Lung (tissue), 12 donors: ENCODE measurements around the gene WDR43. TPM values are rescaled to one million over a fixed set of nuclear protein-coding genes. Genes with fewer than 3 reads are reported as not detected.

ENCODE experiments used
- ATAC-seq: fragments of 200-7000 bp; cut with Tn5 transposase; one replicate; pipeline ENCODE4 v1.9.1; 2020; ENCODE audit warnings: moderate number of reproducible peaks; ENCODE audit not compliant: insufficient read depth, low FRiP score
- DNase-seq, 3 donors: peaks; one replicate each; pipeline ENCODE4 v3.0.0-alpha.2; 2013 to 2017
- H3K27ac ChIP-seq, 2 donors: one replicate each; pipeline ENCODE4 v1.5.1; 2013; ENCODE audit warnings: mild to moderate bottlenecking in 2 of 2, moderate library complexity in 2 of 2, control low read depth in 1 of 2, inconsistent platforms in 1 of 2, low read depth in 1 of 2, low read length in 1 of 2
- H3K27me3 ChIP-seq, 3 donors: one replicate each; pipeline ENCODE4 v1.5.1; 2013; ENCODE audit warnings: low read length in 2 of 3; ENCODE audit not compliant: control insufficient read depth in 3 of 3, insufficient read depth in 3 of 3
- H3K36me3 ChIP-seq, 4 donors: one replicate each; pipeline ENCODE4 v1.5.1; 2013; ENCODE audit warnings: low read length in 4 of 4, mild to moderate bottlenecking in 1 of 4, moderate library complexity in 1 of 4; ENCODE audit not compliant: control insufficient read depth in 4 of 4, insufficient read depth in 4 of 4
- H3K4me1 ChIP-seq, 5 donors: one replicate each; pipeline ENCODE4 v1.5.1; 2013; ENCODE audit warnings: low read length in 5 of 5, mild to moderate bottlenecking in 2 of 5, moderate library complexity in 1 of 5; ENCODE audit not compliant: control insufficient read depth in 5 of 5, insufficient read depth in 5 of 5
- H3K4me3 ChIP-seq: one replicate; pipeline ENCODE4 v1.5.1; 2013; ENCODE audit warnings: mild to moderate bottlenecking, control low read depth, moderate library complexity
- H3K9ac ChIP-seq, 2 donors: one replicate each; pipeline ENCODE4 v1.5.1; 2013; ENCODE audit warnings: low read length in 2 of 2, control low read depth in 1 of 2; ENCODE audit not compliant: insufficient read depth in 1 of 2
- H3K9me3 ChIP-seq, 4 donors: one replicate each; pipeline ENCODE4 v1.5.1; 2013; ENCODE audit warnings: low read length in 3 of 4, mild to moderate bottlenecking in 1 of 4, moderate library complexity in 1 of 4; ENCODE audit not compliant: control insufficient read depth in 4 of 4, insufficient read depth in 3 of 4
- CTCF ChIP-seq: IDR thresholded peaks from 2 replicates; pipeline ENCODE4 v1.5.1; 2012; ENCODE audit warnings: mild to moderate bottlenecking; ENCODE audit errors: control extremely low read depth, extremely low read depth
- WGBS, 2 donors: extraction: QIAGEN DNeasy Blood & Tissue Kit; methylation state at CpG; one replicate each; pipeline ENCODE4 v1.1.7; 2013; 5-methylcytosine and 5-hydroxymethylcytosine counted together
- polyA plus RNA-seq, 2 donors: library from polyadenylated mRNA; stranded (reverse); fragments of 200-250 nt; gene quantifications; one replicate each; pipeline ENCODE4 v1.2.1, GENCODE V29; 2013
- total RNA-seq, 2 donors: library from RNA; depleted of rRNA in 1 of 2; stranded (reverse); fragments of >200 nt in 1 of 2; gene quantifications; one replicate each; pipeline ENCODE4 v1.2.1, GENCODE V29; 2014 to 2021
- donor health status: control.
- donor health status: control.
- donor health status: Bipolar disorder and iron deficiency.
- donor health status: healthy.
- donor health status: DM: yes; HTN: yes; CAD: no.

Gene WDR43
- total and polyA plus RNA-seq, 4 donors = 8.2 to 40.2 (median 28.1) TPM

GRCh38 chr2:28904802-28905457 lies 10.5 kb downstream of the WDR43 start:
- H3K4me1 ChIP-seq = peaks cover 0 to 2% (median 0%) of the 10 kb centered on the region in 5 donors
- TF ChIP-seq CTCF = no peak
- no peak for DNase-seq
- H3K27ac ChIP-seq = no peak overlapping the region
- no peak overlapping the region for H3K9ac ChIP-seq
- no peaks in the 10 kb centered on the region for H3K27me3 ChIP-seq
- ATAC-seq = no peak
- peaks cover 9 to 38% (median 24%) of the 10 kb centered on the region in 4 donors for H3K36me3 ChIP-seq
- WGBS, 2 donors = 88 to 93% methylated on average over 2 of the region's 2 CpGs
- H3K9me3 ChIP-seq = no peaks in the 10 kb centered on the region
- H3K4me3 ChIP-seq = no peak overlapping the region

- no peak for TF ChIP-seq CTCF
- H3K9ac ChIP-seq = no peak overlapping the region
These were observed 11.1 kb downstream of the WDR43 start for GRCh38 chr2:28905533-28905932.

GRCh38 chr2:28906376-28906775 lies 11.9 kb downstream of the WDR43 start:
- DNase-seq (no peak), ATAC-seq (no peak)
- no peak overlapping the region for H3K9ac ChIP-seq
- H3K9me3 ChIP-seq = no peaks in the 10 kb centered on the region
- 93 to 95% methylated on average over 4 of the region's 4 CpGs for WGBS, 2 donors
- H3K4me3 ChIP-seq = no peak overlapping the region
- H3K27ac ChIP-seq = no peak overlapping the region
- no peaks in the 10 kb centered on the region for H3K4me1 ChIP-seq
- H3K27me3 ChIP-seq = no peaks in the 10 kb centered on the region
- no peak for TF ChIP-seq CTCF
- H3K36me3 ChIP-seq = peaks cover 11 to 40% (median 24%) of the 10 kb centered on the region in 4 donors

More at GRCh38 chr2:28905533-28905932, 11.1 kb downstream of the WDR43 start:
- H3K4me1 ChIP-seq = peaks cover 0 to 2% (median 0%) of the 10 kb centered on the region in 5 donors
- 93 to 98% methylated on average over 3 of the region's 3 CpGs for WGBS, 2 donors
- ATAC-seq (no peak), DNase-seq (no peak)
- no peak overlapping the region for H3K27ac ChIP-seq
- no peaks in the 10 kb centered on the region for H3K9me3 ChIP-seq
- peaks cover 11 to 40% (median 24%) of the 10 kb centered on the region in 4 donors for H3K36me3 ChIP-seq
- H3K27me3 ChIP-seq = no peaks in the 10 kb centered on the region
- no peak overlapping the region for H3K4me3 ChIP-seq
